SK-N-SH (cell line): ENCODE data around the gene MICAL1.

Experiments used
- CTCF ChIP-seq: fragments of 200-600 bp; sonication (generic); IDR thresholded peaks from 2 replicates; pipeline ENCODE4 v1.6.1; 2017; ENCODE audit warnings: antibody characterized with exemption, mild to moderate bottlenecking, moderate library complexity
- JUND ChIP-seq: IDR thresholded peaks from 2 replicates; pipeline ENCODE4 v1.4.0; 2012
- MXI1 ChIP-seq: IDR thresholded peaks from 2 replicates; pipeline ENCODE4 v1.6.1; 2012; ENCODE audit warnings: mild to moderate bottlenecking, low read depth, low read length, improper control_type of control experiment
- NRF1 ChIP-seq: IDR thresholded peaks from 2 replicates; pipeline ENCODE4 v1.6.1; 2012; ENCODE audit warnings: low read depth, mild to moderate bottlenecking, low read length
- POLR2AphosphoS5 ChIP-seq: IDR thresholded peaks from 2 replicates; pipeline ENCODE4 v1.6.1; 2012; ENCODE audit warnings: low read depth, low read length
- RFX5 ChIP-seq: IDR thresholded peaks from 2 replicates; pipeline ENCODE4 v1.6.1; 2012; ENCODE audit warnings: mild to moderate bottlenecking, improper control_type of control experiment, low read length
- TEAD4 ChIP-seq: IDR thresholded peaks from 2 replicates; pipeline ENCODE4 v1.4.0; 2012; ENCODE audit warnings: mild to moderate bottlenecking, borderline replicate concordance; ENCODE audit not compliant: insufficient read depth
- YY1 ChIP-seq: IDR thresholded peaks from 2 replicates; pipeline ENCODE4 v1.4.0; 2012; ENCODE audit warnings: low read depth, mild to moderate bottlenecking

DNA sequence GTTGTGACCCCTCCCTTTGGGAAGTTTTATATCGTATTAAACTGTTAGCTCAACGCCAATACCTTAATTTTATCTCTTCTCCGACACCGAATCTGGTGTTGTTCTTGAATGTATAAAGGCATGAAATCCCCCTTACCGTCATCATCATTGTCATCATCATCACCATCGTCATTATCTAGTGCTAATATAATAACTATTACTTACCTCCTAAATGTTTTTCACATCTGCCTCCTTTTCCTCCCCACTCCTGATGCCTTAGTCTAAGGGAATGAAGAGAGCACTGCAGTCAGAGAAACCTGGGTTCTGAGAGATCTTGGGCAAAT lies 28.1 kb upstream of the MICAL1 start:
- TF ChIP-seq RFX5: no peak
- no peak for TF ChIP-seq POLR2AphosphoS5
- no peak for TF ChIP-seq CTCF
- TF ChIP-seq JUND: no peak
- TF ChIP-seq TEAD4: no peak
- TF ChIP-seq YY1: no peak
- TF ChIP-seq NRF1: no peak
- TF ChIP-seq MXI1: no peak
